Measurements from ENCODE around the gene LRRC34.
A peak's percentile ranks its signal among the peaks of the same experiment; 100 is the strongest.

LRRC34 gene

GRCh38 chr3:169818316-169818715 lies 5.6 kb upstream of the LRRC34 start:
- FAIRE-seq (no peak), DNase-seq (ENCODE audit: extremely low spot score, insufficient read length, low read depth) (no peak)

- DNase-seq (ENCODE audit: extremely low spot score, insufficient read length, low read depth): no peak
- FAIRE-seq: peak; percentile 24
These were observed 3.0 kb upstream of the LRRC34 start for GRCh38 chr3:169815590-169816150.

DNA sequence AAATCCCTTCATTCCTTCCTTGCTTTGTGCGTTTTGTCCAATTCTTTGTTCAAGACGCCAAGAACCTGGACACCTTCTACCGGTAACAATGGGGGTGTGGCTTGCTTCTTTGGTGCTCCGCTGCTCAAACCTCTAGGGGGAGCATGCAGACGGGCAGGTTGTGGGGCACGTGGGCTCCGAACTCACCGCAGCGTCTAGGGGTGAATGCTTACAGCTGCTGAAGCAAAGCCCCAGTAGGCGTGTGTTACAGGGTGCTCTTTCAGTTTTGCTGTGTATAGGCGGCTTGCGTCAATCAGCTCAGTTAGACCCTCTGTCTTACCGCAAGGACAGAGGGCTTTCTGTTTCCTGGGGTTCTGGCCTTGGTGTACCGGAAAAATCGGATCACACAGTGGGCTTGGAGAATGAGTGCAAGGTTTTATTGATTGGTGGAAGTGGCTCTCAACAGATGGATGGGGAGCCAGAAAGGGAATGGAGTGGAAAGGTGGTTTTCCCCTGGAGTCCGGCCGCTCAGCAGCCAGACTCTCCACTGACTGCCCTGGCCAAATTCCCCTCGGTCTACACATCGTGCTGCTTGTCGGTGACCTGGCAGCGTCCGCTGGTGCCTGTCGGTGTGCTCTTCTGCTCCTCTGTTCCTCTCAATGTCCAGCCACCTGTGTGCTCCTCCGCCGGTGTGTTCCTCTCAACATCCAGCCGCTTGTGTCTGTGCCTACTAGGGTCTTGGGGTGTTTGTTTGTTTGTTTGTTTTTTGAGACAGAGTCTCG lies 1.2 kb upstream of the LRRC34 start:
- FAIRE-seq: peak; percentile 96

DNA sequence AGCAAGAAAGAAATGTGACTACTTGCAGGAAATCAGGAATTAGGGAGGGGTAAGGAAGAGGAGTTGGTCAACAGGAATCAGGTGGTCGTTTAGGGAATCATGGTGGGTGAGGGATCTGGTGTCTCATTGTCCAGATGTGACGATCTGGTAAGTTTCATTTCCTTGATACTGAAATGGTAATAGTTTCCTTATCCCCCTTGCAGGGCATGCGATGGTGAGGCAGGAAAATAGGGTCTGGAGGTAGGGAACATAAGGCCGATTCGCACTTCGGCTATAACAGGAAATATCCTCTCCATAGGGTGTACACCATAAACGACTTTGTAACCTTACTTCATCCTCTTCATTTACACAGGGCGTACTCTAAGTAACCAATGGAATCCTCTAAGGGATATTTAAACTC lies 574 bp upstream of the LRRC34 start:
- FAIRE-seq (no peak), DNase-seq (ENCODE audit: extremely low spot score, insufficient read length, low read depth) (no peak)

More for the DNA sequence above, 1.2 kb upstream of the LRRC34 start:
- peak; percentile 52 for DNase-seq (ENCODE audit: extremely low spot score, insufficient read length, low read depth)

DNA sequence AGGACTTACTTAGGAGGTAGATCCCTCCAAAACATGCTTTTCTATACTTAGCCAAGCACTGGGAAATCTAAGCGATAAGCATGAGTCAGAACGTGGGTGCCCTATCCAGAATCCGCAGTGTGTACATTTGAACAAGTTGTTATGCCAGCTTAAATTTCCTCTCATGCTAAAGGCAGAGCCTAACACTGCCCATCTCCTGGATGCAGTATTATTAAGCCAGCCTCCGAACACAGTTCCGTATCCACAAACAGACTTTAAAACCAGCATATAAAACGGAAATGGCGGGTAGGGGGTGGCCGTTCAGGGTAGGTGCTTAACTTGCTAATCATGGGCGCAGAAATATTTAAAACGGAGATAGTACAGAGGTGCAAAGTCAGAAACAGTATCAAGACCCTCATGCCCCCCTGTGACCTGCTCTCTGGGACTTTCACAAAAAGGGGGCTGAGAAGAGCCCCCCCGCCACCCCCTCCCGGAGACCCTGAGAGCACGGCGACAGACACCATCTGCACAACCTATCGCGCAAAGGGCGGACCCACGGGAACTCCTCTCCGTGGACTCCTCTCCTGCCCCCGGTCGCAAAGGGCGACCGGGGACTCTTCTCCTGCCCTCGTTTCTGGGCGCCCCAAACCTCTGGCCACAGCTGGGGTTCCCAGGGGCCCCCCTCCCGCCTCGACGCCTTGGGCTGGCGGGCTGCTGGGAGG lies 923 bp downstream of the LRRC34 start:
- FAIRE-seq (no peak), DNase-seq (ENCODE audit: extremely low spot score, insufficient read length, low read depth) (no peak)

- FAIRE-seq (no peak), DNase-seq (ENCODE audit: extremely low spot score, insufficient read length, low read depth) (no peak)
These were observed 3.4 kb downstream of the LRRC34 start for GRCh38 chr3:169809230-169809795.

GRCh38 chr3:169804681-169805080 lies 8.0 kb downstream of the LRRC34 start:
- DNase-seq (ENCODE audit: extremely low spot score, insufficient read length, low read depth) (no peak), FAIRE-seq (no peak)

GRCh38 chr3:169792359-169792758 lies 20.3 kb downstream of the LRRC34 start:
- no peak for FAIRE-seq
- no peak for DNase-seq (ENCODE audit: extremely low spot score, insufficient read length, low read depth)

GRCh38 chr3:169790687-169791429 lies 21.8 kb downstream of the LRRC34 start:
- DNase-seq (ENCODE audit: extremely low spot score, insufficient read length, low read depth) (no peak), FAIRE-seq (no peak)

DNA sequence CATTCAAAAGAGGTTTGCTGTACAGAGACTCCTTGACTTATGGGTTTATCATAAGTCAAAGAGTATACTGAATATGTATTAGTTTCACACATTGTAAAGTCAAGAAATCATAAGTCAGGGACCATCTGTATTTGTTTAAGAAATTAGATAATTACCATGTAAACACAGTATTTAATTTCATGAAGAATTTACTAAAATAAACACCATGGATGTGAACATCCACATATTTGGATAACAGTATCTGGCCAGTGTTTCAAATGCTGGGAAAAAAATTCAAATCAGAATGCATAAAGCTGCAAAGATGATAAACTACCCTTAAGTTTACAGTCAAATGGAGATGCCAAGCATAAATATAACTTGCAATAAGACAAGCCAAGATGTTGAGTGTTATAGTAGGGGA lies 22.5 kb downstream of the LRRC34 start:
- no peak for DNase-seq (ENCODE audit: extremely low spot score, insufficient read length, low read depth)
- FAIRE-seq: no peak

- DNase-seq (ENCODE audit: extremely low spot score, insufficient read length, low read depth) (no peak), FAIRE-seq (no peak)
These were observed 24.9 kb downstream of the LRRC34 start for GRCh38 chr3:169787791-169788190.

DNA sequence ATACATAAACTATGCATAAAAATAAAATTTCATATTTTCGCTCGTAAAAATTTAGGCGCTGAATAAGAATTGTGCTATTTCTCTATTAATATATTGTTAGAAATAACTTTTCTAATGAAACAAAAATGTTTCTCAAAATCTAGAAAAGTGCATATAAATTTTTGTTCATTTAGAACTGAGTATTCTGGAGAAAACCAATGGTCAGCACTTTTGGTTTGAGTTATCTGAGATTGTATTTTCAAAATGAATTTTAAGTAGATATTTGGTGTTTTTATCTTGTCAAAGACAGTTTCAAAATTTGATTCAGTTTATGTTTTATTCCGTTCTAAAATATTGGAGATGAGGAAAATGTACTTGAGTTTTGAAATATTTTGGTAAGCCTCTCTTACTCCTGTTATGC lies 25.6 kb downstream of the LRRC34 start:
- no peak for DNase-seq (ENCODE audit: extremely low spot score, insufficient read length, low read depth)
- no peak for FAIRE-seq

- DNase-seq (ENCODE audit: extremely low spot score, insufficient read length, low read depth) (no peak), FAIRE-seq (no peak)
These were observed 31.4 kb downstream of the LRRC34 start for GRCh38 chr3:169781209-169781855.

GRCh38 chr3:169780742-169781141 lies 32.0 kb downstream of the LRRC34 start:
- no peak for DNase-seq (ENCODE audit: extremely low spot score, insufficient read length, low read depth)
- FAIRE-seq: no peak

GRCh38 chr3:169777822-169778221 lies 34.9 kb downstream of the LRRC34 start:
- FAIRE-seq: no peak

GRCh38 chr3:169774186-169774585 lies 38.5 kb downstream of the LRRC34 start:
- FAIRE-seq: peak; percentile 62
- no peak for DNase-seq (ENCODE audit: extremely low spot score, insufficient read length, low read depth)

More at GRCh38 chr3:169777822-169778221, 34.9 kb downstream of the LRRC34 start:
- DNase-seq (ENCODE audit: extremely low spot score, insufficient read length, low read depth): no peak

DNA sequence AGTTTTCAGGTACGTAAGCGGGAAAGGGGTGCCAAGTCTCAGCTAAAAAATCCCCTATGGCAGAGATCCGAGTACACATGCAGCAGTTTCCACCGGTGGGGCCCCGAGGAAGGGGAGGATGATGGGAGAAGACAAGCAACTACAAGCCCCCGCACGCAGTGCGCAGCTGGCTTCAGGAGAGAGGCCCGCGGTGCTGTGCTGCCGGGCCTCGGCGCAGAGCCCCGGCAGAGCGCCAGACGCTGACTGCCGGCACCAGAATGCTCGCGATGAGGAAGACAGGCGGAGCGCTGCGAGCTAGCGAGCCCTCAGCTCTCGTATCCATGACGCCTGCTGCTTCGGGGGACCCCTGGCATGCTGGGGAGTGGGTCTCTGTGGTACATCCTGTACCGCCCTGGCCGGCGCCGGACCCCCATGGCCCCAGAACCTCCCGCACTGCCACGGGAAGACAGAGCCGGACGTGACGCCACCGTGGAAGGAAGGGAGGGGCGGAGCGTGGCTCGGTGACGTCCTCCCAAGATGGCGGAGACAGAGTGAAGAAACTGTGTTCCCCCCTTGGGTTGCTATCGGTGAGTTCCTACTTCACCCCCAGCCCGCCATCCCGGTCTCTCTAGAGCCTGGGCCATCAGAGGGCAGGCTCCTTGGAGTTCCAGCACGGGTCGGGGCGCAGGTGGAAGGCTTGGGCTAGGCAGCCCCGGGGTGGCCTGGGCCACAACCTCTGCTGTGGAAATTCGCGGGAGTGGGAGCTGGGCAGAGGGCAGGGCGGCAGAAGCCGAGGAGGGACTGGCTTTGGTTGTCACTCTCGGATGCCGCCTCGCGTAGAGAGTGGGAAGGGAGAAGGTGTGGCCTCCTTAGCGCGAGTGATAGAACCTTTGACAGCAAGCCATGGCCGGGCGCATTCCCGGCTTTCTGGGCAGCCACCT lies 39.5 kb downstream of the LRRC34 start, which contains the start of gene MYNN:
Gene MYNN, plus strand, starts transcription at position 500 of the 920 bp plus-strand sequence. CDS start 900 bp downstream, outside the sequence.
- no peak for DNase-seq (ENCODE audit: extremely low spot score, insufficient read length, low read depth)
- peak; percentile 98 for FAIRE-seq

DNA sequence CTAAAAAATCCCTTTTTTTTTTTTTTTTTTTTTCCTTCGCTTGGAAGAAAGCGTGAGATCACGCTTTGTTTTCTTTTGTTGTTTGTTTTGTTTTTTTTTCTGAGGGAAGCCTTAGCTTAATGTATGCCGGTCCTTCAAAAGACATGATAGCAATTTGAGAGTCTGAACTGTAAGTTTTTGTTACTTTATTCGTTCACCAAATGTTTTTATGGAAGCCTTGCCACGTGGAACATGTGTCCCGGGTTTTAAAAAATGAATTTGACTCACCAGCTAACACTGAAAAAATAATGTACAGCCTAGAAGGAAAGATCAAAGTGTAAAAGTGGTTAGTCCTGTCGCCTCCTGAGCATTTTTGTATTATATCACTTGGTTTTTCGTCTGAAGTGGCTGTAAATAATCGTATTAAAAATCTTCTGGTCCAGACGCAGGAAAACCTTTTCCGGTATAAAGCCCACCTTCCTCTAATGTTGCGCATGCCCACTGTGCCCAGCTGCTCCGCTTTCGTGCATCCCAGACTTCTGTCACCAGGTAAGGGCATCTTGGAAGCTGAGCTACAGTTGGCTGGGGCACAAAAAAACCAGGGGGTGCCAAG lies 40.3 kb downstream of the LRRC34 start:
- DNase-seq (ENCODE audit: extremely low spot score, insufficient read length, low read depth): no peak
- FAIRE-seq: no peak
